Measurements from ENCODE around the gene BMPR1B.

DNA sequence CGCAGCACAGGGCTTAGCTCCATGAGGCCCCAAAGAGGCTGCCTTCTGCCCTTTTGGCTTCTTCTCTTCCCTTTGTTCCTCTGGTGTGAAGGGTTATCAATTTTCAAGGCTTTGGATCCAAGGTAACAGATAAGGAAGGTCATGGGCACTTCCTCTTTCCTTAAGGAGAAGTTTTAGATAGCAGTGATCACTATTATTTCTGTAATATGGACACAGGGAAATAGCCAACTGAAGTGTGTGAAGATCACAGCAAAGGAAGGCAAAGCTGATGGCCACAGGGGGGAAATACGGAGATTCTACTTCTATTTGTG lies 424.2 kb downstream of the BMPR1B start:
- no peak for TF ChIP-seq CAMTA2 (CRISPR knock-in tag; conservative IDR thresholded peaks at IDR 0.05)
- TF ChIP-seq POLR2A (conservative IDR thresholded peaks at IDR 0.05), result no peak
- TF ChIP-seq POLR2AphosphoS2 (IDR thresholded peaks at IDR 0.05; ENCODE audit: low read length), result no peak
- TF ChIP-seq ZBTB17 (CRISPR knock-in tag; IDR thresholded peaks at IDR 0.05), result no peak
- TF ChIP-seq FOS (IDR thresholded peaks at IDR 0.05; ENCODE audit: extremely low read depth, insufficient read length), result no peak
- TF ChIP-seq ZNF274 (IDR thresholded peaks at IDR 0.05; ENCODE audit: borderline replicate concordance, low read depth, low read length), result no peak
- TF ChIP-seq RAD21 (CRISPR knock-in tag; conservative IDR thresholded peaks at IDR 0.05 in 1 of 2, IDR thresholded peaks at IDR 0.05 in 1 of 2), result no peak
- no peak for TF ChIP-seq FOXA3 (CRISPR knock-in tag; conservative IDR thresholded peaks at IDR 0.05 in 1 of 2, IDR thresholded peaks at IDR 0.05 in 1 of 2)
- TF ChIP-seq, protein P1, sequence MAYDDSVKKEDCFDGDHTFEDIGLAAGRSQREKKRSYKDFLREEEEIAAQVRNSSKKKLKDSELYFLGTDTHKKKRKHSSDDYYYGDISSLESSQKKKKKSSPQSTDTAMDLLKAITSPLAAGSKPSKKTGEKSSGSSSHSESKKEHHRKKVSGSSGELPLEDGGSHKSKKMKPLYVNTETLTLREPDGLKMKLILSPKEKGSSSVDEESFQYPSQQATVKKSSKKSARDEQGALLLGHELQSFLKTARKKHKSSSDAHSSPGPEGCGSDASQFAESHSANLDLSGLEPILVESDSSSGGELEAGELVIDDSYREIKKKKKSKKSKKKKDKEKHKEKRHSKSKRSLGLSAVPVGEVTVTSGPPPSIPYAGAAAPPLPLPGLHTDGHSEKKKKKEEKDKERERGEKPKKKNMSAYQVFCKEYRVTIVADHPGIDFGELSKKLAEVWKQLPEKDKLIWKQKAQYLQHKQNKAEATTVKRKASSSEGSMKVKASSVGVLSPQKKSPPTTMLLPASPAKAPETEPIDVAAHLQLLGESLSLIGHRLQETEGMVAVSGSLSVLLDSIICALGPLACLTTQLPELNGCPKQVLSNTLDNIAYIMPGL (CRISPR knock-in tag; IDR thresholded peaks at IDR 0.05), result no peak
- no peak for TF ChIP-seq SMAD3 (CRISPR knock-in tag; conservative IDR thresholded peaks at IDR 0.05)
- TF ChIP-seq, protein P2, sequence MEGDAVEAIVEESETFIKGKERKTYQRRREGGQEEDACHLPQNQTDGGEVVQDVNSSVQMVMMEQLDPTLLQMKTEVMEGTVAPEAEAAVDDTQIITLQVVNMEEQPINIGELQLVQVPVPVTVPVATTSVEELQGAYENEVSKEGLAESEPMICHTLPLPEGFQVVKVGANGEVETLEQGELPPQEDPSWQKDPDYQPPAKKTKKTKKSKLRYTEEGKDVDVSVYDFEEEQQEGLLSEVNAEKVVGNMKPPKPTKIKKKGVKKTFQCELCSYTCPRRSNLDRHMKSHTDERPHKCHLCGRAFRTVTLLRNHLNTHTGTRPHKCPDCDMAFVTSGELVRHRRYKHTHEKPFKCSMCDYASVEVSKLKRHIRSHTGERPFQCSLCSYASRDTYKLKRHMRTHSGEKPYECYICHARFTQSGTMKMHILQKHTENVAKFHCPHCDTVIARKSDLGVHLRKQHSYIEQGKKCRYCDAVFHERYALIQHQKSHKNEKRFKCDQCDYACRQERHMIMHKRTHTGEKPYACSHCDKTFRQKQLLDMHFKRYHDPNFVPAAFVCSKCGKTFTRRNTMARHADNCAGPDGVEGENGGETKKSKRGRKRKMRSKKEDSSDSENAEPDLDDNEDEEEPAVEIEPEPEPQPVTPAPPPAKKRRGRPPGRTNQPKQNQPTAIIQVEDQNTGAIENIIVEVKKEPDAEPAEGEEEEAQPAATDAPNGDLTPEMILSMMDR (IDR thresholded peaks at IDR 0.05 in 2 of 3, conservative IDR thresholded peaks at IDR 0.05 in 1 of 3; ENCODE audit: insufficient read depth in 2 of 3, low read depth in 1 of 3, low read length in 3 of 3), result no peak
